IMR-90 (cell line): ENCODE measurements around the gene ZNF827.

Source experiments
- BHLHE40 ChIP-seq: fragments of 150-350 bp; IDR thresholded peaks from 2 replicates; pipeline ENCODE4 v1.6.1; 2016; ENCODE audit warnings: mild to moderate bottlenecking, low read depth, low read length
- CHD1 ChIP-seq: IDR thresholded peaks from 2 replicates; pipeline ENCODE4 v1.6.1; 2012; ENCODE audit warnings: low read depth, low read length, improper control_type of control experiment
- CTCF ChIP-seq: conservative IDR thresholded peaks from 2 replicates; pipeline ENCODE4 v1.5.1; 2012; ENCODE audit warnings: mild to moderate bottlenecking, low read depth, low read length, improper control_type of control experiment
- MAFK ChIP-seq: IDR thresholded peaks from 2 replicates; pipeline ENCODE4 v1.6.1; 2012; ENCODE audit warnings: low read depth, low read length, improper control_type of control experiment
- MAZ ChIP-seq: IDR thresholded peaks from 2 replicates; pipeline ENCODE4 v1.6.1; 2012; ENCODE audit warnings: low read depth, mild to moderate bottlenecking, low read length, improper control_type of control experiment, moderate library complexity, borderline replicate concordance
- MXI1 ChIP-seq: IDR thresholded peaks from 2 replicates; pipeline ENCODE4 v1.6.1; 2012; ENCODE audit warnings: low read depth, mild to moderate bottlenecking, low read length, moderate library complexity, borderline replicate concordance
- NFE2L2 ChIP-seq: fragments of 150-350 bp; IDR thresholded peaks from 2 replicates; pipeline ENCODE4 v1.6.1; 2016; ENCODE audit warnings: low read depth, mild to moderate bottlenecking, low read length
- POLR2A ChIP-seq: IDR thresholded peaks from 2 replicates; pipeline ENCODE4 v1.6.1; 2012; ENCODE audit warnings: mild to moderate bottlenecking, low read depth, low read length
- RAD21 ChIP-seq: IDR thresholded peaks from 2 replicates; pipeline ENCODE4 v1.6.1; 2012; ENCODE audit warnings: low read length, improper control_type of control experiment
- RCOR1 ChIP-seq: IDR thresholded peaks from 2 replicates; pipeline ENCODE4 v1.6.1; 2012; ENCODE audit warnings: mild to moderate bottlenecking, low read length, improper control_type of control experiment; ENCODE audit not compliant: insufficient replicate concordance
- RFX5 ChIP-seq: IDR thresholded peaks from 2 replicates; pipeline ENCODE4 v1.8.0; 2012; ENCODE audit warnings: low read depth, mild to moderate bottlenecking, low read length, moderate library complexity
- SMC3 ChIP-seq: fragments of 150-350 bp; IDR thresholded peaks from 2 replicates; pipeline ENCODE4 v1.6.1; 2016; ENCODE audit warnings: low read depth, mild to moderate bottlenecking, antibody characterized with exemption, low read length, moderate library complexity
- USF2 ChIP-seq: fragments of 150-350 bp; IDR thresholded peaks from 2 replicates; pipeline ENCODE4 v1.6.1; 2017; ENCODE audit warnings: mild to moderate bottlenecking, antibody characterized with exemption, low read length, low read depth

GRCh38 chr4:145859426-145859825, 79.2 kb downstream of the ZNF827 start:
- TF ChIP-seq POLR2A = no peak
- TF ChIP-seq CTCF = no peak
- no peak for TF ChIP-seq SMC3
- no peak for TF ChIP-seq RCOR1
- no peak for TF ChIP-seq MXI1
- no peak for TF ChIP-seq RAD21
- TF ChIP-seq USF2 = no peak
- no peak for TF ChIP-seq BHLHE40
- TF ChIP-seq MAZ = no peak
- no peak for TF ChIP-seq CHD1
- no peak for TF ChIP-seq RFX5
- no peak for TF ChIP-seq MAFK
- no peak for TF ChIP-seq NFE2L2
